H1 (cell line): Measurements from ENCODE around the gene CARD14. TPM values are rescaled to one million over a fixed set of nuclear protein-coding genes. Genes with fewer than 3 reads are reported as not detected.

Source experiments
- CTCF ChIA-PET: fragments of 300-600 bp; sonication (Branson Sonifier 250); formaldehyde crosslinking; loops from one replicate; lab custom pipeline; 2021; ENCODE audit not compliant: partially characterized antibody; lab: Charles Lee
- POLR2A ChIA-PET: fragments of 300-600 bp; sonication (Branson Sonifier 250); formaldehyde crosslinking; loops from one replicate; lab custom pipeline; 2021; ENCODE audit warnings: inconsistent platforms; ENCODE audit not compliant: partially characterized antibody; lab: Charles Lee
- DNase-seq, 2 experiments: peaks; one replicate each; pipeline versions ENCODE4 v3.0.0 to v3.0.0-alpha.2; 2010 to 2022; ENCODE audit warnings: low spot score in 2 of 2, low read depth in 1 of 2, mixed read lengths in 1 of 2
- FAIRE-seq: peaks from 2 replicates; lab custom pipeline; 2011; peaks lifted over from hg19 to GRCh38; lab: Jason Lieb, UNC
- H2AFZ ChIP-seq: 2 replicates; pipeline ENCODE4 v1.8.1; 2012; ENCODE audit warnings: low read length, inconsistent platforms
- H2AK5ac ChIP-seq: 2 replicates; pipeline ENCODE4 v1.6.1; 2013; ENCODE audit warnings: low read depth, low read length
- H2BK120ac ChIP-seq: replicated peaks from 2 replicates; pipeline ENCODE3; 2013; ENCODE audit warnings: low read depth, low read length, inconsistent platforms
- H2BK12ac ChIP-seq: 2 replicates; pipeline ENCODE4 v1.6.1; 2013; ENCODE audit warnings: low read depth, low read length
- H2BK15ac ChIP-seq: 2 replicates; pipeline ENCODE4 v1.6.1; 2013; ENCODE audit warnings: low read length
- H2BK20ac ChIP-seq: 2 replicates; pipeline ENCODE4 v1.6.1; 2013; ENCODE audit warnings: low read length
- H2BK5ac ChIP-seq: 2 replicates; pipeline ENCODE4 v1.6.1; 2013; ENCODE audit warnings: low read depth, low read length
- H3K14ac ChIP-seq: 2 replicates; pipeline ENCODE4 v1.6.1; 2013; ENCODE audit warnings: inconsistent platforms; ENCODE audit not compliant: insufficient read length
- H3K18ac ChIP-seq: 2 replicates; pipeline ENCODE4 v1.6.1; 2013; ENCODE audit warnings: low read length; ENCODE audit errors: extremely low read depth
- H3K23ac ChIP-seq: 2 replicates; pipeline ENCODE4 v1.6.1; 2013; ENCODE audit warnings: inconsistent platforms; ENCODE audit not compliant: insufficient read length
- H3K23me2 ChIP-seq: 2 replicates; pipeline ENCODE4 v1.6.1; 2013; ENCODE audit warnings: low read depth, low read length
- H3K27ac ChIP-seq: 2 replicates; pipeline ENCODE4 v1.6.1; 2011; ENCODE audit warnings: low read depth, low read length, inconsistent platforms
- H3K27me3 ChIP-seq, 4 experiments: replicated peaks in 1 of 4; 1 replicate in 1 of 4; 2 replicates in 3 of 4; pipeline versions ENCODE4 v1.6.1 to v1.8.1; 2011 to 2013; ENCODE audit warnings: low read length in 3 of 4, mild to moderate bottlenecking in 3 of 4, inconsistent platforms in 2 of 4, mixed read lengths in 2 of 4, moderate library complexity in 1 of 4; ENCODE audit not compliant: control insufficient read depth in 3 of 4, insufficient read depth in 3 of 4; ENCODE audit errors: extremely low read depth in 1 of 4
- H3K36me3 ChIP-seq, 4 experiments: 2 replicates each; pipeline versions ENCODE4 v1.6.1 to v1.8.1; 2011 to 2013; ENCODE audit warnings: mild to moderate bottlenecking in 4 of 4, low read length in 3 of 4, moderate library complexity in 2 of 4, control low read depth in 1 of 4, inconsistent platforms in 1 of 4; ENCODE audit not compliant: insufficient read depth in 4 of 4, control insufficient read depth in 2 of 4
- H3K4ac ChIP-seq: replicated peaks from 2 replicates; pipeline ENCODE3; 2013; ENCODE audit warnings: low read length, low read depth, mixed read lengths, inconsistent platforms; ENCODE audit not compliant: insufficient read length
- H3K4me1 ChIP-seq, 4 experiments: replicated peaks in 1 of 4; 1 replicate in 1 of 4; 2 replicates in 3 of 4; pipeline versions ENCODE4 v1.6.1 to v1.8.1; 2011 to 2013; ENCODE audit warnings: low read length in 3 of 4, inconsistent platforms in 2 of 4, mixed read lengths in 1 of 4; ENCODE audit not compliant: insufficient read depth in 4 of 4, control insufficient read depth in 3 of 4
- H3K4me2 ChIP-seq, 2 experiments: 2 replicates each; pipeline versions ENCODE4 v1.6.1 to v1.8.1; 2011 to 2013; ENCODE audit warnings: low read depth in 2 of 2, low read length in 2 of 2, control low read depth in 1 of 2, inconsistent platforms in 1 of 2, mild to moderate bottlenecking in 1 of 2; ENCODE audit not compliant: insufficient read depth in 1 of 2
- H3K4me3 ChIP-seq, 4 experiments: fragments of 200-600, 300-600 bp in 1 of 4; sonication (generic), shearing (Covaris generic), sonication (Bioruptor Twin) in 1 of 4; 2 replicates each; pipeline versions ENCODE4 v1.5.1 to v1.8.1; 2011 to 2016; ENCODE audit warnings: low read length in 4 of 4, low read depth in 3 of 4, control low read depth in 2 of 4, inconsistent platforms in 2 of 4, mild to moderate bottlenecking in 2 of 4, mixed read lengths in 1 of 4, moderate library complexity in 1 of 4; ENCODE audit not compliant: insufficient read depth in 2 of 4; ENCODE audit errors: extremely low read depth in 1 of 4
- H3K56ac ChIP-seq: replicated peaks from 2 replicates; pipeline ENCODE3; 2013; ENCODE audit warnings: low read depth, mild to moderate bottlenecking, mixed read lengths, low read length, inconsistent platforms; ENCODE audit not compliant: insufficient read length
- H3K79me1 ChIP-seq: 2 replicates; pipeline ENCODE4 v1.6.1; 2013; ENCODE audit warnings: low read depth, low read length, control low read depth
- H3K79me2 ChIP-seq, 2 experiments: 2 replicates each; pipeline versions ENCODE4 v1.6.1 to v1.8.1; 2012 to 2013; ENCODE audit warnings: low read length in 2 of 2, mild to moderate bottlenecking in 2 of 2, inconsistent platforms in 1 of 2; ENCODE audit not compliant: insufficient read depth in 2 of 2, control insufficient read depth in 1 of 2
- H3K9ac ChIP-seq, 4 experiments: replicated peaks in 1 of 4; 1 replicate in 1 of 4; 2 replicates in 3 of 4; pipeline versions ENCODE4 v1.6.1 to v1.8.1; 2011 to 2013; ENCODE audit warnings: low read depth in 3 of 4, low read length in 3 of 4, control low read depth in 2 of 4, mild to moderate bottlenecking in 2 of 4, moderate library complexity in 2 of 4, inconsistent platforms in 1 of 4; ENCODE audit errors: extremely low read depth in 1 of 4
- H3K9me3 ChIP-seq, 2 experiments: 2 replicates each; pipeline versions ENCODE4 v1.6.1 to v1.8.1; 2012 to 2013; ENCODE audit warnings: mild to moderate bottlenecking in 2 of 2, moderate library complexity in 2 of 2, control low read depth in 1 of 2, inconsistent platforms in 1 of 2, low read depth in 1 of 2, low read length in 1 of 2, mixed read lengths in 1 of 2; ENCODE audit not compliant: insufficient read depth in 2 of 2
- H4K20me1 ChIP-seq, 2 experiments: replicated peaks in 1 of 2; 2 replicates each; pipeline versions ENCODE3 to v1.8.1; 2011 to 2013; ENCODE audit warnings: inconsistent platforms in 2 of 2, low read length in 2 of 2, mild to moderate bottlenecking in 1 of 2; ENCODE audit not compliant: insufficient read depth in 2 of 2, control insufficient read depth in 1 of 2
- H4K5ac ChIP-seq: 2 replicates; pipeline ENCODE4 v1.6.1; 2013; ENCODE audit warnings: low read length, low read depth, mixed read lengths, inconsistent platforms; ENCODE audit not compliant: insufficient read length
- H4K8ac ChIP-seq: 2 replicates; pipeline ENCODE4 v1.8.0; 2013; ENCODE audit warnings: mild to moderate bottlenecking, moderate library complexity, low read length, inconsistent platforms; ENCODE audit not compliant: insufficient read depth; ENCODE audit errors: extremely low read depth
- H4K91ac ChIP-seq: replicated peaks from 2 replicates; pipeline ENCODE3; 2013; ENCODE audit warnings: low read length, mixed read lengths, inconsistent platforms; ENCODE audit not compliant: insufficient read length
- CEBPB ChIP-seq: IDR thresholded peaks from 2 replicates; pipeline ENCODE4 v1.6.1; 2012; ENCODE audit warnings: low read depth, low read length
- CREB1 ChIP-seq: IDR thresholded peaks from 2 replicates; pipeline ENCODE4 v1.6.1; 2012; ENCODE audit warnings: inconsistent platforms
- CTCF ChIP-seq, 3 experiments: IDR thresholded peaks; 1 replicate in 2 of 3; 2 replicates in 1 of 3; pipeline versions ENCODE4 v1.5.1 to v1.6.1; 2011; ENCODE audit warnings: low read length in 3 of 3, mild to moderate bottlenecking in 3 of 3, inconsistent platforms in 2 of 3, low read depth in 1 of 3, moderate library complexity in 1 of 3; ENCODE audit not compliant: insufficient read depth in 1 of 3; ENCODE audit errors: control extremely low read depth in 1 of 3
- E2F6 ChIP-seq: IDR thresholded peaks from 2 replicates; pipeline ENCODE4 v1.6.1; 2012; ENCODE audit warnings: inconsistent platforms
- EP300 ChIP-seq, 2 experiments: IDR thresholded peaks; 1 replicate in 1 of 2; 2 replicates in 1 of 2; pipeline ENCODE4 v1.6.1; 2011 to 2012; ENCODE audit warnings: low read depth in 2 of 2, low read length in 2 of 2, mild to moderate bottlenecking in 2 of 2, borderline replicate concordance in 1 of 2, inconsistent platforms in 1 of 2, moderate library complexity in 1 of 2
- RBBP5 ChIP-seq: IDR thresholded peaks from 2 replicates; pipeline ENCODE4 v1.7.1; 2012; ENCODE audit warnings: low read depth, mild to moderate bottlenecking, inconsistent platforms, low read length, moderate library complexity, borderline replicate concordance
- SP2 ChIP-seq: IDR thresholded peaks from 2 replicates; pipeline ENCODE4 v1.6.1; 2012; ENCODE audit warnings: mild to moderate bottlenecking, low read length, inconsistent platforms
- TAF7 ChIP-seq: optimal IDR thresholded peaks from 2 replicates; pipeline ENCODE3; 2011; ENCODE audit warnings: low read depth, mild to moderate bottlenecking, inconsistent platforms, low read length, moderate library complexity, borderline replicate concordance
- TBP ChIP-seq: IDR thresholded peaks from 2 replicates; pipeline ENCODE4 v1.6.1; 2011; ENCODE audit warnings: low read depth, low read length, improper control_type of control experiment
- WGBS, 2 experiments: shearing (Covaris generic) in 1 of 2; methylation state at CpG; one replicate each; pipeline versions ENCODE4 v1.1.6 to v1.1.7; 2013 to 2015; ENCODE audit warnings: low lambda C conversion rate in 2 of 2, mixed read lengths in 2 of 2, inconsistent platforms in 1 of 2, low coverage in 1 of 2, missing lambda C conversion rate in 1 of 2; ENCODE audit not compliant: insufficient replicate concordance in 2 of 2, insufficient coverage in 1 of 2, insufficient read length in 1 of 2; ENCODE audit errors: extremely low coverage in 1 of 2, missing lambda C conversion rate in 1 of 2; 5-methylcytosine and 5-hydroxymethylcytosine counted together
- polyA plus RNA-seq, 7 experiments: library from polyadenylated mRNA; depleted of rRNA in 3 of 7; stranded (reverse) in 5 of 7; unstranded in 2 of 7; fragments of >200 nt in 5 of 7; fragments of 200-250 nt in 2 of 7; gene quantifications; 1 replicate in 5 of 7; 2 replicates in 1 of 7; 4 replicates in 1 of 7; pipeline versions ENCODE4 v1.2.1 to v1.2.3, GENCODE V29; 2011 to 2013; ENCODE audit warnings: missing spikeins in 2 of 7, mixed read lengths in 2 of 7
- total RNA-seq: library from RNA; stranded (reverse); fragmentation: NEBNext Ultra II Directional; extraction: Animal tissue kit (Norgen Biotek cat#: 25700); gene quantifications from 2 replicates; pipeline ENCODE4 v1.2.1, GENCODE V29; 2021

Gene CARD14
- total and polyA plus RNA-seq, 2 of the 8 experiments (the other 6 are each of a cell fraction or from before 2014, with no cell fraction given): 0.08 TPM; not detected in 1

GRCh38 chr17:80123791-80124190 is 46.0 kb upstream of the CARD14 start:
- Histone ChIP-seq H2BK120ac (no peak overlapping the region), H4K5ac (peak overlapping the region; percentile 18), H3K4me2 (peak overlapping the region; percentile 31 to 63; a peak in 3 of 4 replicates), H2BK15ac (no peak overlapping the region), H3K27me3 (no peaks in the 10 kb centered on the region), H3K23ac (no peak overlapping the region), H3K9me3 (no peaks in the 10 kb centered on the region), H2AFZ (0 out of 2 replicates have a peak overlapping the region, but pooled peaks have one; percentile 3), H2BK5ac (peak overlapping the region; percentile 26; the same call in 1 of the 2 replicates), H3K27ac (peak overlapping the region; percentile 11; the same call in 1 of the 2 replicates), H3K18ac (peak overlapping the region; percentile 78), H2AK5ac (no peak overlapping the region), H4K8ac (peak overlapping the region; percentile 45; the same call in 1 of the 2 replicates), H3K14ac (no peak overlapping the region), H2BK12ac (0 out of 2 replicates have a peak overlapping the region, but pooled peaks have one; percentile 12), H3K4me3 (peak overlapping the region in 1 of 4 experiments; percentile 31; a peak in 1 of 8 replicates), H4K20me1 (no peaks in the 10 kb centered on the region), H3K9ac (no peak overlapping the region; a peak in 1 of 7 replicates), H3K36me3 (no peaks in the 10 kb centered on the region), H3K79me2 (no peaks in the 10 kb centered on the region), H3K79me1 (no peaks in the 10 kb centered on the region), H3K4ac (no peak overlapping the region), H3K56ac (no peak overlapping the region), H4K91ac (no peak overlapping the region), H3K23me2 (no peaks in the 10 kb centered on the region; the same call in 1 of the 2 replicates), H2BK20ac (0 out of 2 replicates have a peak overlapping the region, but pooled peaks have one; percentile 51), H3K4me1 (peaks cover 0 to 15% (median 12%) of the 10 kb centered on the region in 4 experiments; a peak in 6 of 7 replicates)
- 82% methylated on average over 15 of the region's 15 CpGs; no CpG with 5 or more reads in 1 of the 2 experiments for whole genome bisulfite sequencing, 2 experiments
- POLR2A ChIA-PET: interaction anchor here (1.1 to 10.0 kb wide), 10 partner anchors 9 to 90 kb away, joined by 3 to 103 read pairs (median 6); partner anchors contain the start of gene GAA
- DNase-seq: no peak
- no peak for FAIRE-seq
- CTCF ChIA-PET: interaction anchor here (1.0 to 4.4 kb wide), 22 partner anchors 9 to 153 kb away, joined by 3 to 43 read pairs (median 6); partner anchors contain the start of gene GAA
- no peak for TF ChIP-seq TAF7
- TF ChIP-seq CTCF (IDR thresholded peaks at IDR 0.05; ENCODE audit: control extremely low read depth in 1 of 3, insufficient read depth in 1 of 3, low read depth in 1 of 3, low read length in 3 of 3): no peak
- no peak for TF ChIP-seq TBP
- TF ChIP-seq CEBPB: no peak
- TF ChIP-seq RBBP5: no peak
- no peak for TF ChIP-seq E2F6
- TF ChIP-seq EP300 (IDR thresholded peaks at IDR 0.05; ENCODE audit: borderline replicate concordance in 1 of 2, low read depth in 2 of 2, low read length in 2 of 2): no peak
- TF ChIP-seq CREB1: no peak
- TF ChIP-seq SP2: no peak
